Esophagus squamous epithelium (tissue), 5 donors: ENCODE data around the gene RBP3. TPM values are rescaled to one million over a fixed set of nuclear protein-coding genes. Genes with fewer than 3 reads are reported as not detected.

Experiments
- DNase-seq: peaks from one replicate; lab custom pipeline; 2025; lab: John Stamatoyannopoulos, UW
- H3K27ac ChIP-seq, 4 donors: fragments of 200-600 bp; sonication (generic); one replicate each; pipeline ENCODE4 v1.5.1; 2016 to 2019; ENCODE audit warnings: mild to moderate bottlenecking in 1 of 4
- H3K27me3 ChIP-seq, 4 donors: fragments of 200-600 bp; sonication (generic); 1 replicate in 3 of 4; 2 replicates in 1 of 4; pipeline versions ENCODE4 v1.5.1 to v1.6.0; 2017 to 2021; ENCODE audit warnings: antibody characterized with exemption in 1 of 4
- H3K36me3 ChIP-seq, 3 donors: fragments of 200-600 bp; sonication (generic); one replicate each; pipeline ENCODE4 v1.5.1; 2016 to 2019
- H3K4me1 ChIP-seq, 3 donors: fragments of 200-600 bp; sonication (generic); one replicate each; pipeline ENCODE4 v1.5.1; 2017 to 2019
- H3K4me3 ChIP-seq, 4 donors: fragments of 200-600 bp; sonication (generic); 1 replicate in 3 of 4; 2 replicates in 1 of 4; pipeline ENCODE4 v1.5.1; 2016 to 2019; ENCODE audit warnings: mild to moderate bottlenecking in 2 of 4, moderate library complexity in 1 of 4
- H3K9me3 ChIP-seq, 3 donors: fragments of 200-600 bp; sonication (generic); one replicate each; pipeline ENCODE4 v1.5.1; 2016 to 2019
- CTCF ChIP-seq, 6 experiments: fragments of 450-650 bp in 4 of 6; fragments of 200-600 bp in 2 of 6; sonication (generic) in 2 of 6; IDR thresholded peaks; one replicate each; pipeline ENCODE4 v1.5.1; 2016 to 2019; ENCODE audit warnings: antibody characterized with exemption in 6 of 6, mild to moderate bottlenecking in 4 of 6, moderate library complexity in 4 of 6
- POLR2A ChIP-seq, 4 donors: fragments of 450-650 bp; IDR thresholded peaks; one replicate each; pipeline ENCODE4 v1.6.1; 2017; ENCODE audit warnings: antibody characterized with exemption in 4 of 4, mild to moderate bottlenecking in 4 of 4, moderate library complexity in 3 of 4
- WGBS, 2 donors: methylation state at CpG; one replicate each; pipeline ENCODE4 v1.1.5; 2018; 5-methylcytosine and 5-hydroxymethylcytosine counted together
- intact Hi-C: fragments of 100-400 bp; cut with DNase I; formaldehyde crosslinking; loops from one replicate; pipeline ENCODE4 v1.15.0; 2022
- total RNA-seq, 4 donors: library from RNA; depleted of rRNA; stranded (reverse); fragments of >200 nt; gene quantifications; one replicate each; pipeline ENCODE4 v1.1.0, GENCODE V29; 2016
- donor health status: DM: yes; HTN: yes; CAD: no.

Gene RBP3
- total RNA-seq, 4 donors from 2014 or later, result not detected

- Histone ChIP-seq H3K4me3 (no peak overlapping the region), H3K4me1 (no peaks in the 10 kb centered on the region), H3K36me3 (no peaks in the 10 kb centered on the region), H3K9me3 (no peaks in the 10 kb centered on the region), H3K27me3 (peaks cover 0 to 20% (median 0%) of the 10 kb centered on the region in 4 donors), H3K27ac (no peak overlapping the region)
- TF ChIP-seq POLR2A (IDR thresholded peaks at IDR 0.05), result no peak
- no peak for TF ChIP-seq CTCF (IDR thresholded peaks at IDR 0.05)
- no peak for DNase-seq
- intact Hi-C loops, result no loop called here
- WGBS, 2 donors, result 84 to 86% methylated on average over 6 of the region's 6 CpGs
Observed at GRCh38 chr10:47333532-47333931, 14.6 kb upstream of the RBP3 start.

DNA sequence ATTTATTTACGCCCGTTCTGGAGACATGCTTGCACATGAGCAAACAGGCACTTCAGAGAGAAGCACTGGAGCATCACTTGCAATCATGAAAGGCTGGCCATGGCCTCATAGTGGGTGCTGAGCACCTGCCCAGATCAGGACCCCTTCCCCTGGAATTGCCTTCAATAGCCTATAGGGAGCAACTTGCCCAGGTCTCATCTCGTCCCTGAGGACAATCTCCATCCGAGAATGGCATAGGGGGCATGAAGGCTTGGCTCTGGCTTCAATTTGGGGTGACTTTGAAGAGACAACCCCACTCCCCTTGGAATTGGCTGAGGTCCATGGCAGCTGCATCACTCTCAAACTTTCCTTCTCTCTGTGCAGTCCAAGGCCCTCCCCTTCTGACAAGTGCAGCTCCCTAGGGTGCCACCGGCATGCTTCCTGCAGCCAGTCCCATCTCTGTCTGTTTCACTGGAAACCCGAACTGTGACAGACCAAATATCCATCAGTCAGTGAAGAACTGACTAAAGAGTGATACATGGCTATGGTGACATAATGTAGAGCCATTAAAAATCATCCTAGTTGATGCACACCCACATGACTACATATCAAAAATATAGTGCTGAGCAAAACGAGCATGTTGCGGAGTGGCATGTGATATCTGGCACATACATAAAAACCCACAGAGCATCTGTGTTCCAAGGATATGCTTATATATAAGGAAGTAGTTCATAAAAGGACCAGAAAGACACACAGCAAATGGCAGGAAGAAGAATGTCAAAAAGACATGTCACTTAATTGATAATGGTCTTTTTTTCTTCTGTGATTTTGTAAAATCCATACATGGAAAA is 13.5 kb upstream of the RBP3 start:
- Histone ChIP-seq H3K36me3 (no peaks in the 10 kb centered on the region), H3K27ac (no peak overlapping the region), H3K9me3 (no peaks in the 10 kb centered on the region), H3K27me3 (peaks cover 0 to 25% (median 0%) of the 10 kb centered on the region in 4 donors), H3K4me1 (no peaks in the 10 kb centered on the region), H3K4me3 (no peak overlapping the region)
- TF ChIP-seq CTCF (IDR thresholded peaks at IDR 0.05) (no peak), POLR2A (IDR thresholded peaks at IDR 0.05) (no peak)
- no peak for DNase-seq
- intact Hi-C loops, result no loop called here
- 70 to 73% methylated on average over 7 to 8 of the region's 8 CpGs for WGBS, 2 donors

DNA sequence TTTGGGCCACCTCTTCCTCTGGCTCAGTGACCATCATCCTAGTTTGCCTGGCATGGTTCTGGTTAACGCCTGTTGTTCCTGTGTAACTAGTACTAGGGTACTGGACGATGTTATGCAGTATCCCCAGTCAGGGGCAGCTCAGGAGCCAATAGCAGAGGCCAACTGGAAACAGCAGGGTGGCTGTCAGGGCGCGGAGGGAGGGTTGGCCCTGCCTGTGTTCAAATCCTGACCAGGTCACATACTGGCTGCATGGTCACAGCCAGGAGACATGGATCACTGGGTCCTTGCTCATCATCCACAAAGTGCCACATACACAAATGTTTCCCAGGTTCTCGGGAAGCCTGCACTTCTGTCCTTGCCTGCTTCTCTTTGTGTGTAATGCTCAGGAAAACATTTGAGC is 12.3 kb upstream of the RBP3 start:
- Histone ChIP-seq H3K27me3 (peaks cover 0 to 26% (median 0%) of the 10 kb centered on the region in 4 donors), H3K4me1 (no peaks in the 10 kb centered on the region), H3K9me3 (no peaks in the 10 kb centered on the region), H3K27ac (no peak overlapping the region), H3K4me3 (no peak overlapping the region), H3K36me3 (no peaks in the 10 kb centered on the region)
- no peak for DNase-seq
- WGBS, 2 donors, result 71% methylated on average over 3 to 5 of the region's 5 CpGs
- intact Hi-C loops, result no loop called here
- TF ChIP-seq POLR2A (IDR thresholded peaks at IDR 0.05), result no peak
- no peak for TF ChIP-seq CTCF (IDR thresholded peaks at IDR 0.05)

GRCh38 chr10:47336387-47337134 is 11.6 kb upstream of the RBP3 start:
- TF ChIP-seq POLR2A (IDR thresholded peaks at IDR 0.05) (no peak), CTCF (IDR thresholded peaks at IDR 0.05) (no peak)
- intact Hi-C loops, result no loop called here
- H3K9me3 ChIP-seq, result no peaks in the 10 kb centered on the region
- 69 to 71% methylated on average over 12 to 15 of the region's 15 CpGs for WGBS, 2 donors
- no peak overlapping the region for H3K4me3 ChIP-seq
- no peaks in the 10 kb centered on the region for H3K4me1 ChIP-seq
- no peak for DNase-seq
- no peak overlapping the region for H3K27ac ChIP-seq
- no peaks in the 10 kb centered on the region for H3K36me3 ChIP-seq
- peaks cover 0 to 26% (median 0%) of the 10 kb centered on the region in 4 donors for H3K27me3 ChIP-seq

GRCh38 chr10:47337310-47337709 is 10.9 kb upstream of the RBP3 start:
- H3K4me3 ChIP-seq, result no peak overlapping the region
- H3K36me3 ChIP-seq, result no peaks in the 10 kb centered on the region
- H3K4me1 ChIP-seq, result no peaks in the 10 kb centered on the region
- H3K9me3 ChIP-seq, result no peaks in the 10 kb centered on the region
- TF ChIP-seq POLR2A (IDR thresholded peaks at IDR 0.05), result no peak
- no peak for TF ChIP-seq CTCF (IDR thresholded peaks at IDR 0.05)
- peaks cover 0 to 26% (median 0%) of the 10 kb centered on the region in 4 donors for H3K27me3 ChIP-seq
- no peak overlapping the region for H3K27ac ChIP-seq
- 60 to 68% methylated on average over 4 of the region's 4 CpGs for WGBS, 2 donors
- intact Hi-C loops, result no loop called here
- DNase-seq, result no peak
